Memory B cell (primary cell): Measurements from ENCODE around the gene ENOSF1.

Source experiments
- ATAC-seq: fragments of 150-1000 bp; cut with Tn5 transposase; 2 replicates; pipeline ENCODE4 v1.10.0; 2021; ENCODE audit warnings: low read depth, mild to moderate bottlenecking, moderate library complexity
- DNase-seq, 2 donors: peaks; one replicate each; pipeline ENCODE4 v3.0.0; 2022; ENCODE audit warnings: low spot score in 2 of 2
- H3K27ac Mint-ChIP-seq: one replicate; pipeline ENCODE4 v1.8.0; 2022; ENCODE audit warnings: mild to moderate bottlenecking, moderate library complexity, mixed read lengths
- H3K27me3 Mint-ChIP-seq: one replicate; pipeline ENCODE4 v1.8.0; 2022; ENCODE audit warnings: mixed read lengths
- H3K36me3 Mint-ChIP-seq: one replicate; pipeline ENCODE4 v1.8.0; 2022; ENCODE audit warnings: mild to moderate bottlenecking, mixed read lengths
- H3K4me1 Mint-ChIP-seq: one replicate; pipeline ENCODE4 v1.8.0; 2022; ENCODE audit warnings: mixed read lengths
- H3K4me3 Mint-ChIP-seq: one replicate; pipeline ENCODE4 v1.8.0; 2022; ENCODE audit warnings: mild to moderate bottlenecking, moderate library complexity, mixed read lengths
- H3K9me3 Mint-ChIP-seq: one replicate; pipeline ENCODE4 v1.8.0; 2022; ENCODE audit warnings: mixed read lengths

ENOSF1 gene

GRCh38 chr18:675307-675706 is 37.1 kb downstream of the ENOSF1 start:
- H3K36me3 Mint-ChIP-seq = peaks cover 4% of the 10 kb centered on the region
- H3K4me3 Mint-ChIP-seq = no peak overlapping the region
- no peaks in the 10 kb centered on the region for H3K4me1 Mint-ChIP-seq
- H3K9me3 Mint-ChIP-seq = no peaks in the 10 kb centered on the region
- DNase-seq (no peak), ATAC-seq (no peak)
- H3K27me3 Mint-ChIP-seq = no peaks in the 10 kb centered on the region
- H3K27ac Mint-ChIP-seq = no peak overlapping the region

GRCh38 chr18:673769-674168 is 38.7 kb downstream of the ENOSF1 start:
- H3K9me3 Mint-ChIP-seq = no peaks in the 10 kb centered on the region
- H3K27me3 Mint-ChIP-seq = no peaks in the 10 kb centered on the region
- no peak overlapping the region for H3K27ac Mint-ChIP-seq
- H3K36me3 Mint-ChIP-seq = peaks cover 4% of the 10 kb centered on the region
- no peaks in the 10 kb centered on the region for H3K4me1 Mint-ChIP-seq
- H3K4me3 Mint-ChIP-seq = no peak overlapping the region
- DNase-seq = no peak
- ATAC-seq = no peak

GRCh38 chr18:673317-673716 is 39.1 kb downstream of the ENOSF1 start:
- no peaks in the 10 kb centered on the region for H3K4me1 Mint-ChIP-seq
- no peak overlapping the region for H3K27ac Mint-ChIP-seq
- peaks cover 4% of the 10 kb centered on the region for H3K36me3 Mint-ChIP-seq
- H3K4me3 Mint-ChIP-seq = no peak overlapping the region
- no peak for DNase-seq
- H3K27me3 Mint-ChIP-seq = no peaks in the 10 kb centered on the region
- ATAC-seq = no peak
- no peaks in the 10 kb centered on the region for H3K9me3 Mint-ChIP-seq

- ATAC-seq = no peak
- peaks cover 6% of the 10 kb centered on the region for H3K36me3 Mint-ChIP-seq
- peaks cover 3% of the 10 kb centered on the region for H3K9me3 Mint-ChIP-seq
- no peaks in the 10 kb centered on the region for H3K27me3 Mint-ChIP-seq
- no peak overlapping the region for H3K27ac Mint-ChIP-seq
- no peaks in the 10 kb centered on the region for H3K4me1 Mint-ChIP-seq
- no peak for DNase-seq
- no peak overlapping the region for H3K4me3 Mint-ChIP-seq
Measured at GRCh38 chr18:671405-671804, 41.0 kb downstream of the ENOSF1 start.

- DNase-seq (no peak), ATAC-seq (no peak)
- peaks cover 3% of the 10 kb centered on the region for H3K9me3 Mint-ChIP-seq
- no peaks in the 10 kb centered on the region for H3K27me3 Mint-ChIP-seq
- H3K4me3 Mint-ChIP-seq = no peak overlapping the region
- no peaks in the 10 kb centered on the region for H3K4me1 Mint-ChIP-seq
- H3K27ac Mint-ChIP-seq = no peak overlapping the region
- peaks cover 6% of the 10 kb centered on the region for H3K36me3 Mint-ChIP-seq
Measured at GRCh38 chr18:670522-670921, 41.9 kb downstream of the ENOSF1 start.

- Mint-ChIP-seq H3K36me3 (peaks cover 6% of the 10 kb centered on the region), H3K4me1 (no peaks in the 10 kb centered on the region), H3K4me3 (no peak overlapping the region), H3K27ac (no peak overlapping the region), H3K27me3 (no peaks in the 10 kb centered on the region), H3K9me3 (peaks cover 3% of the 10 kb centered on the region)
- no peak for ATAC-seq
- DNase-seq = no peak
Measured at GRCh38 chr18:669077-669476, 43.4 kb downstream of the ENOSF1 start.

- Mint-ChIP-seq H3K36me3 (peaks cover 6% of the 10 kb centered on the region), H3K27me3 (no peaks in the 10 kb centered on the region), H3K27ac (no peak overlapping the region)
Measured at GRCh38 chr18:668260-668659, 44.2 kb downstream of the ENOSF1 start.

GRCh38 chr18:666628-667027 is 45.8 kb downstream of the ENOSF1 start:
- no peak for DNase-seq
- H3K27ac Mint-ChIP-seq = no peak overlapping the region
- ATAC-seq = no peak
- H3K36me3 Mint-ChIP-seq = peaks cover 3% of the 10 kb centered on the region
- H3K4me3 Mint-ChIP-seq = no peak overlapping the region
- H3K9me3 Mint-ChIP-seq = peaks cover 3% of the 10 kb centered on the region
- no peaks in the 10 kb centered on the region for H3K4me1 Mint-ChIP-seq
- H3K27me3 Mint-ChIP-seq = no peaks in the 10 kb centered on the region

More at GRCh38 chr18:668260-668659, 44.2 kb downstream of the ENOSF1 start:
- no peak for DNase-seq
- ATAC-seq = no peak
- H3K4me3 Mint-ChIP-seq = no peak overlapping the region
- H3K9me3 Mint-ChIP-seq = peaks cover 3% of the 10 kb centered on the region
- no peaks in the 10 kb centered on the region for H3K4me1 Mint-ChIP-seq

GRCh38 chr18:666177-666576 is 46.3 kb downstream of the ENOSF1 start:
- ATAC-seq (no peak), DNase-seq (no peak)
- Mint-ChIP-seq H3K9me3 (peaks cover 5% of the 10 kb centered on the region), H3K27ac (no peak overlapping the region), H3K27me3 (no peaks in the 10 kb centered on the region), H3K4me1 (no peaks in the 10 kb centered on the region), H3K4me3 (no peak overlapping the region), H3K36me3 (peaks cover 4% of the 10 kb centered on the region)

GRCh38 chr18:662197-662596 is 50.2 kb downstream of the ENOSF1 start:
- Mint-ChIP-seq H3K9me3 (peaks cover 5% of the 10 kb centered on the region), H3K36me3 (peaks cover 4% of the 10 kb centered on the region), H3K27ac (no peak overlapping the region), H3K4me1 (no peaks in the 10 kb centered on the region), H3K4me3 (no peak overlapping the region), H3K27me3 (peaks cover 7% of the 10 kb centered on the region)
- ATAC-seq = no peak
- no peak for DNase-seq

- Mint-ChIP-seq H3K27me3 (peaks cover 9% of the 10 kb centered on the region), H3K9me3 (peaks cover 2% of the 10 kb centered on the region), H3K36me3 (peaks cover 2% of the 10 kb centered on the region), H3K4me3 (peak overlapping the region; percentile 70), H3K27ac (no peak overlapping the region), H3K4me1 (no peaks in the 10 kb centered on the region)
- DNase-seq = no peak
- ATAC-seq = no peak
Measured at GRCh38 chr18:659597-659996, 52.8 kb downstream of the ENOSF1 start.

GRCh38 chr18:658947-659533 is 53.4 kb downstream of the ENOSF1 start:
- ATAC-seq (no peak), DNase-seq (no peak)
- peaks cover 9% of the 10 kb centered on the region for H3K27me3 Mint-ChIP-seq
- H3K9me3 Mint-ChIP-seq = peaks cover 2% of the 10 kb centered on the region
- peaks cover 2% of the 10 kb centered on the region for H3K36me3 Mint-ChIP-seq
- peak overlapping the region; percentile 70 for H3K4me3 Mint-ChIP-seq
- no peak overlapping the region for H3K27ac Mint-ChIP-seq
- H3K4me1 Mint-ChIP-seq = no peaks in the 10 kb centered on the region

GRCh38 chr18:658001-658946 is 54.2 kb downstream of the ENOSF1 start:
- DNase-seq (peak; percentile 11 to 22), ATAC-seq (peak; percentile 73)
- H3K4me3 Mint-ChIP-seq = peak overlapping the region; percentile 70
- no peaks in the 10 kb centered on the region for H3K4me1 Mint-ChIP-seq
- H3K27ac Mint-ChIP-seq = no peak overlapping the region
- H3K27me3 Mint-ChIP-seq = peaks cover 13% of the 10 kb centered on the region
- H3K9me3 Mint-ChIP-seq = peaks cover 2% of the 10 kb centered on the region
- peaks cover 2% of the 10 kb centered on the region for H3K36me3 Mint-ChIP-seq

- H3K27ac Mint-ChIP-seq = no peak within 1 kb of the TSS
- peaks cover 2% of the 10 kb centered on the region for H3K9me3 Mint-ChIP-seq
- peaks cover 13% of the 10 kb centered on the region for H3K27me3 Mint-ChIP-seq
- DNase-seq = peak in 1 of 2 donors; percentile 27
- peak; percentile 37 for ATAC-seq
- H3K4me3 Mint-ChIP-seq = peak within 1 kb of the TSS; percentile 70
- H3K36me3 Mint-ChIP-seq = peaks cover 2% of the 10 kb centered on the region
- H3K4me1 Mint-ChIP-seq = no peaks in the 10 kb centered on the region
Measured at GRCh38 chr18:657311-658000, 55.0 kb downstream of the ENOSF1 start, which contains the start of gene TYMS. Gene TYMS, plus strand, starts transcription at chr18:657653. Its CDS starts 90 bp downstream, at chr18:657743.
